ENCODE measurements around the gene ENTPD8. TPM values are rescaled to one million over a fixed set of nuclear protein-coding genes. Genes with fewer than 3 reads are reported as not detected.

The ENTPD8 gene
- total RNA-seq, 2 experiments from 2014 or later: not detected

- no peaks in the 10 kb centered on the region for H3K9me3 ChIP-seq (ENCODE audit: low read length)
- no peaks in the 10 kb centered on the region for H3K79me2 ChIP-seq (ENCODE audit: insufficient read depth, low read depth, low read length)
- H3K27ac ChIP-seq (ENCODE audit: low read depth, low read length, poor library complexity, severe bottlenecking): no peak overlapping the region
- no peaks in the 10 kb centered on the region for H4K20me1 ChIP-seq (ENCODE audit: insufficient read depth, low read length)
- TF ChIP-seq, protein P1, sequence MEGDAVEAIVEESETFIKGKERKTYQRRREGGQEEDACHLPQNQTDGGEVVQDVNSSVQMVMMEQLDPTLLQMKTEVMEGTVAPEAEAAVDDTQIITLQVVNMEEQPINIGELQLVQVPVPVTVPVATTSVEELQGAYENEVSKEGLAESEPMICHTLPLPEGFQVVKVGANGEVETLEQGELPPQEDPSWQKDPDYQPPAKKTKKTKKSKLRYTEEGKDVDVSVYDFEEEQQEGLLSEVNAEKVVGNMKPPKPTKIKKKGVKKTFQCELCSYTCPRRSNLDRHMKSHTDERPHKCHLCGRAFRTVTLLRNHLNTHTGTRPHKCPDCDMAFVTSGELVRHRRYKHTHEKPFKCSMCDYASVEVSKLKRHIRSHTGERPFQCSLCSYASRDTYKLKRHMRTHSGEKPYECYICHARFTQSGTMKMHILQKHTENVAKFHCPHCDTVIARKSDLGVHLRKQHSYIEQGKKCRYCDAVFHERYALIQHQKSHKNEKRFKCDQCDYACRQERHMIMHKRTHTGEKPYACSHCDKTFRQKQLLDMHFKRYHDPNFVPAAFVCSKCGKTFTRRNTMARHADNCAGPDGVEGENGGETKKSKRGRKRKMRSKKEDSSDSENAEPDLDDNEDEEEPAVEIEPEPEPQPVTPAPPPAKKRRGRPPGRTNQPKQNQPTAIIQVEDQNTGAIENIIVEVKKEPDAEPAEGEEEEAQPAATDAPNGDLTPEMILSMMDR (conservative IDR thresholded peaks at IDR 0.05; ENCODE audit: low read length): no peak
- TF ChIP-seq EZH2phosphoT487 (IDR thresholded peaks at IDR 0.05; ENCODE audit: borderline replicate concordance, low read depth, low read length): no peak
- CTCF ChIA-PET (ENCODE audit: unreplicated experiment): no interaction called here
- POLR2A ChIA-PET: interaction anchor here (0.6 kb wide), 1 partner anchor 316 kb away, joined by 6 read pairs; no protein-coding TSS in a partner anchor
- no peak overlapping the region for H3K4me3 ChIP-seq (ENCODE audit: low read depth, low read length, poor library complexity, severe bottlenecking)
- intact Hi-C loops (cut with micrococcal nuclease; ENCODE audit: unreplicated experiment): no loop called here
- H3K4me1 ChIP-seq (ENCODE audit: insufficient read depth, low read length, poor library complexity, severe bottlenecking): peaks cover 18% of the 10 kb centered on the region
- no peak overlapping the region for H3K4me2 ChIP-seq (ENCODE audit: low read length)
- H2AFZ ChIP-seq (ENCODE audit: low read length): no peak overlapping the region
- no peaks in the 10 kb centered on the region for H3K36me3 ChIP-seq (ENCODE audit: insufficient read depth, low read length)
- no peak for DNase-seq (ENCODE audit: low spot score)
- no TSS peak for BruUV-seq (replicated peaks)
- H3K9me2 ChIP-seq (ENCODE audit: insufficient read depth, low read length): no peaks in the 10 kb centered on the region
Observed at GRCh38 chr9:137427454-137428310, 13.5 kb downstream of the ENTPD8 start.

DNA sequence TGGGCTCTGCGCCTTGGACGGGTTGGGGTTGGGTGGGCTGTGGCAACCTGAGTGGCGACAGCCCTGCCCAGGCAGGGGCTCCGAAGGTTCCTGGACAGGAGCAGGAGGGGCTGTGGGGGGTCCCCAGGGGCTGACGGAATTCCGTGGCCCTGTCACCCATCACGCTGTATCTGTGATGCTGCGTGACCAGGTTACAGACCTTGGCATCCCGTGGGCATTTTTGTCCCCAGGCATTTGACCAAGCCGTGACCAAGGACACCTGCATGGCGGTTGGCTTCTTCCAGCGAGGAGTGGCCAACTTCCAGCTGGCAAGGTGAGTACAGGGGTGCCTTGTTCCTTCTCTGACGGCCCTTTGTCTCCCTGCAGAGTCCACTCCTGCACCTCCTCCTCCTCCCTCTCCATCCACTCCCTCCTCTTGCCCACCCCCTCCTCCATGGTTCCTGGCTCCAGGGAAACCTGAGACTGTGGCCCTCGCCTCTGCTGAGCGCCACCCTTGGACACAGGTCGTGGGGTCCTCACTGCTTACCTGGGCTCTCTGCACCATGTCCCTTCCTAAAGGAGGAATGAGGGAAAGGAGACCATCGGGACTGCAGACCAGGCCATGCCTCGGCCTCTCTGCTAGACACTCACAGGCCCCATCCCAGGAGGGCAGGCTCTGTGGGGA lies 15.0 kb downstream of the ENTPD8 start:
- ChIA-PET CTCF (ENCODE audit: unreplicated experiment) (no interaction called here), POLR2A (no interaction called here)
- no TSS peak for BruUV-seq (replicated peaks)
- Histone ChIP-seq H3K9me2 (ENCODE audit: insufficient read depth, low read length) (no peaks in the 10 kb centered on the region), H3K4me2 (ENCODE audit: low read length) (no peak overlapping the region), H4K20me1 (ENCODE audit: insufficient read depth, low read length) (no peaks in the 10 kb centered on the region), H3K27ac (ENCODE audit: low read depth, low read length, poor library complexity, severe bottlenecking) (no peak overlapping the region), H3K79me2 (ENCODE audit: insufficient read depth, low read depth, low read length) (peaks cover 13% of the 10 kb centered on the region; the same call in 1 of the 2 replicates), H2AFZ (ENCODE audit: low read length) (no peak overlapping the region), H3K4me3 (ENCODE audit: low read depth, low read length, poor library complexity, severe bottlenecking) (no peak overlapping the region), H3K36me3 (ENCODE audit: insufficient read depth, low read length) (no peaks in the 10 kb centered on the region), H3K4me1 (ENCODE audit: insufficient read depth, low read length, poor library complexity, severe bottlenecking) (peaks cover 27% of the 10 kb centered on the region), H3K9me3 (ENCODE audit: low read length) (no peaks in the 10 kb centered on the region)
- no peak for TF ChIP-seq EZH2phosphoT487 (IDR thresholded peaks at IDR 0.05; ENCODE audit: borderline replicate concordance, low read depth, low read length)
- TF ChIP-seq, protein P1 (conservative IDR thresholded peaks at IDR 0.05; ENCODE audit: low read length): no peak
- no peak for DNase-seq (ENCODE audit: low spot score)
- intact Hi-C loops (cut with micrococcal nuclease; ENCODE audit: unreplicated experiment): no loop called here
